NCI-H226 (cell line): ENCODE results near the gene ALOX15B.
"Not testable (repeated sequence)": the region's sequence is repeated elsewhere in the genome, so short reads cannot be mapped to it uniquely, and the experiment has no call there.

ENCODE experiments used
- DNase-seq: peaks from one replicate; pipeline ENCODE4 v3.0.0-alpha.2; 2015

ALOX15B gene

DNA sequence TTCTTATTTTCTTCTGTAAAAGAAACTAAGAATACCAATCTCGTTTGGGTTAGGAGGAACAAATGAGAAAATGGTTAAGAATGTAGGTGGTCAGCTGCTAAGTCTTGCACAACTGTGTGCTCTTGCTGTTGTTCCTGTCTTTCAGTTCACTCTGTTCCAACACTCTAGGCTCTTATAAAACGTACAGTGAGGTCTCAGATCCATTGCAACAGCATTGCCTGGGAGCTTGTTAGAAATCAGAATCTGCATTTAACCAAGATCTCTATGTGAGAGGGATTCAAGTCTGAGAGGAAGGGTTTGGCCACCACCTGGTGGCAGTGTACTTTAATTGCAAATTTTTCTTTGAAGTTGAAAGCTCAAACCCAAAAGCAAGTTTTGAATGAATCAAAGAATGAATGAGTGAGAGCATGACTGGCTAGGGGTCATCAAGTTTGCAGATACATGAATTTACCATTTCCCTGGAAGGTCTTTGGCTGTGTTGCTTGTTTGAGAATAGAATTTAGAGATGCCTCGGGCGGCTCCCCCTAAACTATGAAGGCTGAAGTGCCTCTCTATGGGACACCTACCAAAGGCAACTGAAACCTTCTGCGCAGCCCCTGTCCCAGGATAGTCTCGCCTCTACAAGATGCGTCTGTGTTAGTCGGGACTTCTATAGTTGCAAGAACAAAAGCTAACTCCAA is 2.5 kb downstream of the ALOX15B start:
- DNase-seq: peak; percentile 61

DNA sequence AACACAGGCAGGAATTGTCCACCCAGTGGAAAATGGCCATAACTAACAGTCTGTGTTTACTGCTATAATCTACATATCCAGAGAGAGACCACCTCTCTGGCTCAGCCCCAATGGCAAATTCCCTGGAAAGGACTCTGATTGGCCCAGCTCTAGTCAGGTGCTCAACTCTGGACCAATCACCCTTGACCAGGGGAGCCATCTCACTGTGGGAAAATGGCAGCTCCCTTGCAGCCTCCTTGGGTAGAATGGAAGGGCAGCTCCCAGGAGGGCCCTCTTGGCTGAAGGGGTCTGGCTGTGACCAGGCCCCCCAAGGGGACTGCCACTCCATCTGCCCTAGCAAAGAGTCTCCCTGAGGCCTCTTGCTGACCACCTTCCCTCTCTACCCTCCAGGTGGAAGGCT is 3.1 kb downstream of the ALOX15B start:
- no peak for DNase-seq

DNA sequence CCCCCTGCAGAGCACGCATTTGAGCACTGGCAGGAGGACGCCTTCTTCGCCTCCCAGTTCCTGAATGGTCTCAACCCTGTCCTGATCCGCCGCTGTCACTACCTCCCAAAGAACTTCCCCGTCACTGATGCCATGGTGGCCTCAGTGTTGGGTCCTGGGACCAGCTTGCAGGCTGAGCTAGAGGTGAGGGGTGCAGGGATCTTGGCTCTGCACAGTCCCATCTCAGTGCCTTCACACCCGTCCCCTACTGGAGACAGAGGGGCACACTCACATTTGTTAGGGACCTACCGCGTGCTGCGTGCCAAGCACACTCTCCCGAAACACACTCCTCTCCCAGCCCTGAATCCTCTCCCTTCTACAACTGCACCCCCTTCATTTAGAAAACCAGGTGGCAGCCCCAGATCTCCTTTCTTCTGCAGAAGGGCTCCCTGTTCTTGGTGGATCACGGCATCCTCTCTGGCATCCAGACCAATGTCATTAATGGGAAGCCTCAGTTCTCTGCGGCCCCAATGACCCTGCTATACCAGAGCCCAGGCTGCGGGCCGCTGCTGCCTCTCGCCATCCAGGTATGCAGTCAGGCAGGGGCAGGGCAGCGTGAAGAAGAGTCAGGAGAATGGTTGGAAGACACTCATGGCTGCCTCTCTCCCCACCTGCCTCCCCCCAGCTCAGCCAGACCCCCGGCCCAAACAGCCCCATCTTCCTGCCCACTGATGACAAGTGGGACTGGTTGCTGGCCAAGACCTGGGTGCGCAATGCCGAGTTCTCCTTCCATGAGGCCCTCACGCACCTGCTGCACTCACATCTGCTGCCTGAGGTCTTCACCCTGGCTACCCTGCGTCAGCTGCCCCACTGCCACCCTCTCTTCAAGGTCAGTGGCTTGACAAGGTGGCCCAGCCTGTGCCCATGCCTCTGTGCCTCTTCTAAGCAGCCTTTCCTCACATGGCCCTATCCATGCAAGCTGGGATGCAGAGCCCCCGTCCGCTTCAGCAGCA is 6.3 kb downstream of the ALOX15B start:
- no peak for DNase-seq

DNA sequence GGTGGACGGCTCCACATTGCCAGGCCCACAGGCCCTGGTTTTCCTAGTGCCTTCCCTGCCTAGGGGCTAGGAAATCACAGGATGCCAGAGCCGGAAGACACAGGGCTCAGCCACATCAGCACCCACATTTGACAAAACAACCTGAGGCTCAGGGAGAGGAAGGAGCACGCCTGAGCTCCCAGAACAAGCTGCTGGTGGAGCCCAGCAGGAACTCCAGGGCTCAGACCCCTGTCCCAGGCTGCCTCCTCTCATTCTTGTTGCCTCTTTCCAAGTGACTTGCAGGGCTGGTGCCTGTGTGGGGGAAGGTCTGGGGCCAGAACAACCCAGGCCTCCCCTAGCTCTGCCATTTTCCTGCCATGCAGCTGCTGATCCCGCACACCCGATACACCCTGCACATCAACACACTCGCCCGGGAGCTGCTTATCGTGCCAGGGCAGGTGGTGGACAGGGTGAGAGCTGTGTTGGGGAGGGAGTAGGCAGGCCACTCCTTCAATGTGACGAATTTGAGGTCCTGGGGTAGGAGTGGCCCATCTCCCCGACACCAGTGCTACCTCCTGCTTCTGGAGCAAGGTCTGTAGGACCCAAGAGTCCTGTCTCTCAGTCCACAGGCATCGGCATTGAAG is 7.6 kb downstream of the ALOX15B start:
- no peak for DNase-seq

DNA sequence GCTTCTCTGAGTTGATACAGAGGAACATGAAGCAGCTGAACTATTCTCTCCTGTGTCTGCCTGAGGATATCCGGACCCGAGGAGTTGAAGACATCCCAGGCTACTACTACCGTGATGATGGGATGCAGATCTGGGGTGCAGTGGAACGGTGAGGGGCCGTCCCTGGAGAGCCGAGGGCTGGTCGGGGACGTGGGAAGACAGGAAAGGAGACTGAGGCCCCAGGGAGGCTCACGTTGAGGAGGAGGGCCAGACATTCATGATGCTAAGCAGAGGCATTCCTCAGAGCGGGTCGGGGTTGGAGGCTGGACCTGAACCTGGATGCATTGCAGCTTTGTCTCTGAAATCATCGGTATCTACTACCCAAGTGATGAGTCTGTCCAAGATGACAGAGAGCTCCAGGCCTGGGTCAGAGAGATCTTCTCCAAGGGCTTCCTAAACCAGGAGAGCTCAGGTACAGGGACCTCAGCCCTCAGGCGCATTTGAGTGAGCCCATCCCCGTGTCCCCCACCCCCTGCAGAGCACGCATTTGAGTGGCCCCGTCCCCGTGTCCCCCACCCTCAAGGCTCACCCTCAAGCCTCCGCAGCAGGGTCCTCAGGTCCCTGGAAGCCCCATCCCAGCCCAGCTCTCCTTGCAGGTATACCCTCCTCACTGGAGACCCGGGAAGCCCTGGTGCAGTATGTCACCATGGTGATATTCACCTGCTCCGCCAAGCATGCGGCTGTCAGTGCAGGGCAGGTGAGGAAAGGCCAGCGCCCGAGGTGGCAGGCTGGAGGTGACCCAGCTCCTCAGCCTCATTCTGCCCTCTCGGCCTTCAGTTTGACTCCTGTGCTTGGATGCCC is 8.3 kb downstream of the ALOX15B start:
- DNase-seq: no peak

DNA sequence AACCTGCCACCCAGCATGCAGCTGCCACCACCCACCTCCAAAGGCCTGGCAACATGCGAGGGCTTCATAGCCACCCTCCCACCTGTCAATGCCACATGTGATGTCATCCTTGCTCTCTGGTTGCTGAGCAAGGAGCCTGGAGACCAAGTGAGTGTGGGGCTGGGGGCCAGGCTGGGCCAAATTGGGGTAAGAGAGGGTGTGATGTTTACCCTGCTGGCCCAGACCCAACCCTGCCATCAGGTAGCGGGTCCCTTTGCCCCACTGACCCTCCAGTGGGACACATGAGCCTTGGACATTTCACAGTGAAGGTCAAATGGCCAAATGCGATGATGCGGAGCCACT is 8.9 kb downstream of the ALOX15B start:
- no peak for DNase-seq

DNA sequence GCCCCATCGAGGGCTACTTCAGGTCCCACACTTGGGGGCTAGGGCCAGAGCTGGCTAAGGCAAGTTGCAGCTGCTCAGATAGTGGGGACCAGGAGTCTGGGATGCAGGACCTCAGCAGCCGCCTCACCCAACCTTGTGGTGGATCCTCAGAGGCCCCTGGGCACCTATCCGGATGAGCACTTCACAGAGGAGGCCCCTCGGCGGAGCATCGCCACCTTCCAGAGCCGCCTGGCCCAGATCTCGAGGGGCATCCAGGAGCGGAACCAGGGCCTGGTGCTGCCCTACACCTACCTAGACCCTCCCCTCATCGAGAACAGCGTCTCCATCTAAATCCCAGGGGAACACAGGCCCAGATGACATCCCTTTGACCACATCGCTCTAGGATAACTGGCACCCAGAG is 9.4 kb downstream of the ALOX15B start:
- DNase-seq: no peak

DNA sequence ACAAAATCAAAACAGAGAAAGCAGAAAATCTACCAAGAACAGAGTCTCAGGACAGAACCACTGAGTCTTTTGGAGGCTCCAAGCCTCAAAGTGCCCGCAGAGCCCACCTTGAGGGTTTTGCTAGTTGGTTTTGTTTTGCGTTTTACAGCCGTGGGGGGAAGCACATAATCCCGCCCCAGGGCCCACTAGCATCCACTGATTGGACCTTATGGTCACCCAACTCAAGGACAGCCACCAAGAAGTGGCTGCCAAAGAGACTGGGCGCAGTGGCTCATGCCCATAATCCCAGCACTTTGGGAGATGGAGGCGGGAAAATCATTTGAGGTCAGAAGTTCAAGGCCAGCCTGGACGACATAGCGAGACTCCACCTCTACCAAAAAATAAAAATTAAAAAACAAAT is 9.9 kb downstream of the ALOX15B start:
- no peak for DNase-seq

DNA sequence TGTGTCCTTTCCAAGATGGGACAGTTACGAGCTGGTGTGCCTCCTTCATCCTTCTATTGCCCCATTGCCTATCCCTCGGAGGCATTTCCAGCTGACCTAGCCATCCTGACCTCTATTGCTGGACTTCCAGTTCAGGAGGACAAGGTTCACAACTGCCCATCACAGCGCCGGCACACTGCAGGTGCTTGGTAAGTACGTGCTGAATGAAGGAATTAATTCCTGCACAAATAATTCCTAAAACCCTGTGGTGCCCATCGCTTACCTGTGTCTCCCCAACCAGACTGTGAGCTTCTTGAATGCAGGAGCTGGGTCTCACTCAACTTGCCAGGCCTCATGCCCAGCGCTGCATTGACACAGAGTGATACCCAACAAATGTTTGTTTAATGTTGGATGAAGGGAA is 13.0 kb downstream of the ALOX15B start:
- no peak for DNase-seq

DNA sequence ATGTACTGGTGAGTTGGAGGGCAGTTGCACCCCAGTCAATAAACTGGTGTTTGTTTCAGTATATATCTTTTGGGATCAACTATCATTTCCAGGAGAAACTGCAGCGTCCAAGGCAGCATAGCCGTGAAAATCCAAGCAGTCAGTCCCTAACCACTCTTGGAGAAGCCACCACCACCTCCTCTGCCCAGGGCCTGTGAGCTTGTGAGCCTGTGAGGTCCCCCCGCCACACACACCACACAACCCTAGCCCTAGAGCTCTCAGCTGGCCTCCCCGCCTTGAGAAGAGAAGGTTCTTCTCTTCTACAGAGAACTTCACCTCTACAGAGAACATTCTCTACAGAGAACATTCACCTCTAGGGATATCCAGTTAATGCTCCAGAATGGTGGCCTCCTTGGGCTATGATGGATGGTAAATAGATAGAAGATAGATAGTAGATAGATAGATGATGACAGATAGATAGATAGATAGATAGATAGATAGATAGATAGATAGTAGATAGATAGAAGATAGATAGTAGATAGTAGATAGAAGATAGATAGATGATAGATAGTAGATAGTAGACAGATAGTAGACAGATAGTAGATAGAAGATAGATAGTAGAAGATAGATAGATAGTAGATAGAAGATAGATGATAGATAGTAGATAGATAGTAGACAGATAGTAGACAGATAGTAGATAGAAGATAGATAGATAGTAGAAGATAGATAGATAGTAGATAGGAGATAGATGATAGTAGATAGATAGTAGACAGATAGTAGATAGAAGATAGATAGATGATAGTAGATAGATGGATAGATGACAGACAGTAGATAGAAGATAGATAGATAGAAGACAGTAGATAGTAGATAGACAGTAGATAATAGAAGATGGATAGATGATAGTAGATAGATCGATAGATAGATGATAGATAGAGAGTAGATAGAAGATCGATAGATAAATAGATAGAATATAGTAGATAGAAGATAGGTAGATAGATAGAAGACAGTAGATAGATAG is 13.7 kb downstream of the ALOX15B start:
- no peak for DNase-seq

DNA sequence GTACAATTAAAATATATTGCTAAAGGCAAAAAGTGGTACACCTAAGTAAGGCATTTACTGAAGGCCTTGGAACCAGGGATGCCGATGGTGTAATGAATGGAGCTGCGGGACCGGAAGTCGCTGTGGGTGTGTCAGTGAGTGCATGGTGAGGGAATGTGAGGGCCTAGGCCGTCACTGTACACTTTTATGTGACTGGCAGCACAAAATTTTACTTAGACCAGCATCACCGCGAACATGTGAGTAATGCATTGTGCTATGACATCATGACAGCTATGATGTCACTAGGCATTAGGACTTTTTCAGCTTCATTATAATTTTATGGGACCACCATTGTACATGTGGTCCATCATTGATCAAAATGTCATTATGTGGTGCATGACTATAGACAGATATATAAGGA is 14.7 kb downstream of the ALOX15B start:
- no peak for DNase-seq

DNA sequence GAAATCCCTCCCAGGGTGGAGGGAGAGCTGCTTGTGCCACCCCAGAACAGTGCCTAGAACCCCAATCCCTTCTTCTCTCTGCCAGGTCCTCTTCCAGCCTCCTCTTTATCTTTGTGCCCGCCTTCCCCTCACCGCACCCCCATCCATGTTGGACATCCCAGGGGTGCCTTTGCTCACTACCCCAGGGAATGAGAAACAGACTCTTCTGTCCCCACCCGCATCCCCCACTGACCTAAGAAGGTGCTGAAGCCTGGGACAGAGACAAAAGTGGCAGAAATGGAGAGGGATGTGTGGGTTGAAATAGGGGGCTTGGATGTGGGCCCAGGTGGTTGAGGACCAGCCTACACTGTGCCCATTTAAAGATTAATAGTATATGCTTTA is 17.0 kb downstream of the ALOX15B start:
- DNase-seq: no peak

DNA sequence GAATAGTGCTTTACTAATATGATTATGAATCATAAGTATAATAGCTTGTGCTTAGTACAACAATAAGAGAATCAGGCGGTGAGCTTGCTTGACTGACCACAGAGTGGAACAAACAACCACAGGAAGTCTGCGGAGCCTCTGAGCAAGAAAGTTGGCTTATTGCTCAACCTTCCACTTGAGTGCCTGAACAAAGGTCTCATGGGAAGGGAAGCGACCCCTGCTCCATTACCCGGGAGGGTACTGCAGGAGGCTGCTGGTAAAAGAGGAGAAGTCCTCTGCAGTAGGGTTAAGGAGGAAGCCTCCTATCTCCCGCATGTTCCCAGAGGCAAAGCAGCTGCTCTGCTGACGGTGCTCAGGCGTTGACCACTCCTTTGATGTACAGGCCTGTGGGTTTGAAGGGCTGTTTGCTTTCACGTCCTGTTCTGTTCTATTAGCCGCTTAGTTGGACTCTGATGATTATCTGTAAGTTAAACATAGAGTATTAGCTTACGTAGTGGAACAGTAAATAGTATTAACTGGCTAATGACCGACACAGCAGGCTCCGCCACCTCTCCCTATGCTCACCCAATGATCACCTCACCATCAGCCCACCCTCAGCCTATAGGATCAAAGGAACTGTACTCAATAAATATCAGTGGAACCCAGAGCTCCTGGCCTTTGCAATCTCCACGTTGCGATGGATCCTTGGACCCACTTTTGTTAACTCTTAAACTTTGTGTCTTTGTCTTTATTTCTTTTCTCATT is 17.5 kb downstream of the ALOX15B start:
- DNase-seq: peak; percentile 40

DNA sequence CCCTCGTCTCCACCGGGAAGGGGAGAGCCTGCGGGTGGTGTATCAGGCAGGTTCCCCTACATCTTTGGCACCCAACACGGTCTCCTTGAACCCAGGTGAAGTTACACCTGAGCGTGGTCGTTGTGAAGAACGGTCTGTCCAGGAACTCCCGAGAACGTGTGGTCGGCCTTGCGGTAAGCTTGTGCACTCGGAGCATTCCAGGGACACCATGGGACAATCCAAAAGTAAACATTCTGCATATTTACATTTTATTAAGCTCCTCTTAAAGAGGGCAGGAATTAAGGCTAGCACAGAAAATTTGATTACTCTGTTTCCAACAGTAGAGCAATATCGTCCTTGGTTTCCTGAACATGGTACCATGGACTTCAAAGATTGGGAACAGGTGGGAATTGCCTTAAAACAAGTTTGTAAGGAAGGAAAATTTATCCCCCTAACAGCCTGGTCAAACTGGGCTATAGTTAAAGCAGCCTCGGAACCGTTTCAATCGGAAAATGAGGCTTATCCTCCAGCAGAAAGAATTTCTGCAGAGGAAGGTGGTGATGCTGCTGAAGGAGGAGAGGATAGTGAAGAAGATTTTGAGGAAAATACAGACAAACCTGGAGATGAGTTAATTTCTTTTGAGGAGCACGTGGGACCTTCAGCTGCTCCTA is 18.2 kb downstream of the ALOX15B start:
- no peak for DNase-seq

DNA sequence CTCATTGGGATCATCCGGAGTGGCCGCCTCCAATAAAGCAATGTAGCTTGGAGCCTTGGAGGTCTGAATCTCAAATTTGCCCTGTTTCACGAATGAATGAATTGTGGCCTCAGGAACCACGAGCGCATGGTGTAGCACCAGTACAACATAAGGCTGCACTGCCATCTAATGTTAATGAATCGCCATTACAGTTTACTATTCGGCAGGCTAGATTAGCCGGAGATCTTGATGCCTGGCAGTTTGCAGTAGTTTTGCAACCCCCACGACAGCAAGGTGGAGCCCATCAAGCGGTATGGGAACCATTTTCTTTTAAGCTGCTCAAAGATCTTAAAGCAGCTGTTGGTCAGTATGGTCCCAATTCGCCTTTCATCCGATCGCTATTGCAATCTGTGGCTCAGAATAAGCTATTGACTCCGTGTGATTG is 18.8 kb downstream of the ALOX15B start:
- peak; percentile 65 for DNase-seq

DNA sequence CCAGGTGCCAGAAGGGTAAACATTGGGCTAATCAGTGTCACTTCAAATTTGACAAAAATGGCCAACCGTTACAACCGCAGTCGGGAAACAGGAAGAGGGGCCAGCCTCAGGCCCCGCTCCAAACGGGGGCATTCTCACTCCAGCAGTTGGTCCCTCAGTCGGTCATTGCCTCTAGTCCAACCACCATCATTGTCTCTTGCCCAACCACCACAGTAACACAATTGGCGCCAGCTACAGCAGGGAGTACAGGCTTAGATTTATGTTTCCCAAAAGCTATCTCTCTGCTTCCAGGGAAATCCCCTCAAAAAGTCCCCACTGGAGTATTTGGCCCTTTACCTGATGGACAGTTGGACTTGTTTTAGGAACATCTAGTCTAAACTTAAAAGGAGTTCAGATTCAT is 20.3 kb downstream of the ALOX15B start:
- no peak for DNase-seq

DNA sequence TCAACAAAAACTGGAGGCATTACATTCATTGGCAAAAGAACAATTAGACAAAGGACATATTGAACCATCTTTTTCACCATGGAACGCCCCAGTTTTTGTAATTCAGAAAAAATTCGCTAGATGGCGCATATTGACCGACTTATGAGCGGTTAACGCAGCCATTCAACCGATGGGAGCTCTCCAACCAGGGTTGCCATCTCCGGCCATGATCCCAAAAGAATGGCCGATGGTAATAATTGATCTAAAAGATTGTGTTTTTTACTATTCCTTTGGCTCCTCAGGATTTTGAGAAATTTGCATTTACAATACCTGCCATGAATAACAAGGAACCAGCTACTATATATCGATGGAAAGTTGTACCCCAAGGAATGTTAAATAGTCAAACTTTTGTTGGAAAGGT is 21.4 kb downstream of the ALOX15B start:
- peak; percentile 35 for DNase-seq

DNA sequence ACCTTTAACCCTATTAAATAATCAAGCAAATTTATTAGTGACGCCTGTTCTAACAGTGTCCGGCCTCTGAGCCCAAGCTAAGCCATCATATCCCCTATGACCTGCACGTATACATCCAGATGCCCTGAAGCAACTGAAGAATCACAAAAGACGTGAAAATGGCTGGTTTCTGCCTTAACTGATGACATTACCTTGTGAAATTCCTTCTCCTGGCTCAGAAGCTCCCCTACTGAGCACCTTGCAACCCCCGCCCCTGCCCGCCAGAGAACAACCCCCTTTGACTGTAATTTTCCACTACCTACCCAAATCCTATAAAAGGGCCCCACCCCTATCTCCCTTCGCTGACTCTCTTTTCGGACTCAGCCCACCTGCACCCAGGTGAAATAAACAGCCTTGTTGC is 23.0 kb downstream of the ALOX15B start:
- DNase-seq: not testable (repeated sequence)

DNA sequence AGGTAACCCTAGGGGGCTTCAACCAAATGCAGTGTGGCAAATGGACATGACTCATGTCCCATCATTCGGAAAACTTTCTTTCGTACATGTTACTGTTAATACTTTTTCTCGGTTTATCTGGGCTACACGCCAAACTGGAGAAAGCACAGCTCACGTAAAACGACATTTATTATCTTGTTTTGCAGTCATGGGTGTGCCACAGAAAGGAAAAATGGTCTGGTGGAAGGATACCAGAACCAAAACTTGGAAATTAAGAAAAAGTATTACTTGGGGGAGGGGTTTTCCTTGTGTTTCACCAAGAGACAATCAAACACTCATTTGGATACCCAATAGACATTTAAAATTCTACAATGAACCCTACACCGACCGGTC is 23.6 kb downstream of the ALOX15B start:
- no peak for DNase-seq

DNA sequence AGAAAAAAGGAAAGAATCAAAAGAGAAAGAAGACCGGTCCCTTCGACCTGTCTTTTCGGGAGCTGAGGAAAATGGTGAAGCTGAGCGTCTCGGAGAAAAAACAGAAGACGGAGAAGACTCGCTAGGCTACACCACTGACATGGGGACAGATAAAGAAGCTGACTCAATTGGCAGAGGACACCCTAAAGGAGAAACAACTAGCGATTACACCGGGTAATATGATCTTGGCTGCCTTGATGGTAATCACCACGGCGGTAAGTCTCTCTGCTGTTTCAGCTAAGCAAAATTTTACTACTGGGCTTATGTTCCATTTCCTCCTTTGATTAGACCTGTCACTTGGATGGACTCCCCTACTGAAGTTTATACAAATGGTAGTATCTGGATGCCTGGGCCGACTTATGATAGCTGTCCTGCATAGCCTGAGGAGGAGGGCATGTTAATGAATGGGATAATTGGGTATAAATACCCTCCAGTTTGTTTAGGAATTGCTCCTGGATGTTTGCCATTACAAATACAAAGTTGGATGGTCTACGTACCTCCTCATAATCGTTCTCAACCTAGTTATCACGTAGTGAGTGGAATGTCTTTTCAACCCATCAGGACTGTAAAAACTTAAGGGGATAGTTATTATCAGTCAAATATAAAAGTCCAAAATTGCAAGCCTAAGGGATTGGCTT is 24.1 kb downstream of the ALOX15B start:
- DNase-seq: no peak
